ENCODE results near the gene SARNP. TPM values are rescaled to one million over a fixed set of nuclear protein-coding genes. Genes with fewer than 3 reads are reported as not detected.
A peak's percentile ranks its signal among the peaks of the same experiment; 100 is the strongest.

Gene SARNP
- total RNA-seq, 1 donor from 2014 or later = 75.1 TPM

GRCh38 chr12:55743406-55744339 is 73.9 kb downstream of the SARNP start:
- intact Hi-C loops (cut with micrococcal nuclease) = loop anchor here (1.0 to 2.0 kb wide), 5 partner anchors 15 to 197 kb away; partner anchors contain the start of genes CD63 and SARNP
- Mint-ChIP-seq H3K27ac (peak overlapping the region; percentile 19), H3K4me3 (peak overlapping the region; percentile 92), H3K9me3 (no peaks in the 10 kb centered on the region), H3K36me3 (ENCODE audit: low read depth) (peaks cover 12% of the 10 kb centered on the region), H3K27me3 (ENCODE audit: insufficient read depth) (peaks cover 3% of the 10 kb centered on the region), H3K4me1 (ENCODE audit: low read depth) (peaks cover 46% of the 10 kb centered on the region)
- DNase-seq (ENCODE audit: low spot score) = peak; percentile 36

DNA sequence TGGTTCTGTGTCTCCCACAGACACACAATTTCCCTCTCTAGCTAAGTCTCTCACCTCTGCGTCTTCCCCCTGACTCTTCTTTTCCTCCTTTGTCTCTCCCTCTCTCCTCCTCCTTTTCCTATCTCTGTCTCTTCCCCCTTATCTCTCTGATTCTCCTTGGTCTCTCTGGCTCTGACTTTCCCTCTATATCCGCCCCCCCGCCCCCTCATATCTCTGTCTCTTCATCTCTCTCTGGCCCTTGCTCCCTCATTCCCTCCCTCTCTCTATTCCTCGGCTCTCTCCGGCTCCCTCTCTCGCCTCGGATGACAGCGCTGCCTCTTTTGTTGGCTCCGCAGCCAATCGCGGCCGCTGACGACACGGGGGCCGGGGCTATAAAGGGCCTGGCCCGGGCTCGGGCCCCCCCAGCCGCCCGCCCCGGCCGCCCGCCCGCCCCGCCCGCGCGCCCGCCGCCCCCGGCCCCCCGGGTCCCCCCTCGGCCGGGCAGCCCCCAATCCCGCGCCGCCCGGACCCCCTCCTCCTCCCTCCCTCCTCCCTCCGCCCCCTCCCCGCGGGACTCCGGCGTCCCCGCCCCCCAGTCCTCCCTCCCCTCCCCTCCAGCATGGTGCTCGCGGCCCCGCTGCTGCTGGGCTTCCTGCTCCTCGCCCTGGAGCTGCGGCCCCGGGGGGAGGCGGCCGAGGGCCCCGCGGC is 74.7 kb downstream of the SARNP start, which contains the start of gene GDF11:
GDF11 (plus strand) TSS at position 404 of the 687 bp plus-strand sequence; CDS start at position 599, 195 bp downstream.
- H3K9me3 Mint-ChIP-seq = no peaks in the 10 kb centered on the region

GRCh38 chr12:55741931-55742680 is 75.4 kb downstream of the SARNP start:
- DNase-seq (ENCODE audit: low spot score) = no peak
- no peaks in the 10 kb centered on the region for H3K9me3 Mint-ChIP-seq
- peaks cover 3% of the 10 kb centered on the region for H3K36me3 Mint-ChIP-seq (ENCODE audit: low read depth)
- intact Hi-C loops (cut with micrococcal nuclease) = loop anchor here (2.0 kb wide), 1 partner anchor 13 kb away; the partner anchor contains the start of gene CD63
- H3K27me3 Mint-ChIP-seq (ENCODE audit: insufficient read depth) = peaks cover 3% of the 10 kb centered on the region
- peak overlapping the region; percentile 85 for H3K4me3 Mint-ChIP-seq
- H3K27ac Mint-ChIP-seq = peak overlapping the region; percentile 60
- peaks cover 61% of the 10 kb centered on the region for H3K4me1 Mint-ChIP-seq (ENCODE audit: low read depth)

More for the DNA sequence above, 74.7 kb downstream of the SARNP start, which contains the start of gene GDF11:
- intact Hi-C loops (cut with micrococcal nuclease) = loop anchor here (1.0 to 2.0 kb wide), 5 partner anchors 14 to 197 kb away; partner anchors contain the start of genes CD63 and SARNP
- Mint-ChIP-seq H3K36me3 (ENCODE audit: low read depth) (peaks cover 8% of the 10 kb centered on the region), H3K4me1 (ENCODE audit: low read depth) (peaks cover 53% of the 10 kb centered on the region), H3K4me3 (peak within 1 kb of the TSS; percentile 92), H3K27ac (peak within 1 kb of the TSS; percentile 60), H3K27me3 (ENCODE audit: insufficient read depth) (peaks cover 3% of the 10 kb centered on the region)
- DNase-seq (ENCODE audit: low spot score) = peak; percentile 73

DNA sequence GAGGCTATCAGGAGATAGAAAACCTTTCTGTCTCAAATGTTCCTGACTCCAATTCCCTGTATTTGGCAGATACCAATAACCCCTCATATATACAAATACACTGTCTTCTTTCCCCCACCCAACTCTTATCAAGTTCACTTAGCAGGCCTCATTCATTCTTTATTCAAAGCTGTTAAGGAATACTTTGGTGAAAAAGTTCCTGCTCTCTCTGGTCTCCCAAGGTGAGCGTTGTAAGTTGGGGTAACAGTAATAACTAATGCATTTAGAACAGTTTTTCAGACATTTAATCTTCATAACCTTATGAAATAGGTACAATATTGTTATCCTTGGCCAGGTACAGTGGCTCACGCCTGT is 78.5 kb downstream of the SARNP start:
- Mint-ChIP-seq H3K4me1 (ENCODE audit: low read depth) (peaks cover 47% of the 10 kb centered on the region), H3K36me3 (ENCODE audit: low read depth) (no peaks in the 10 kb centered on the region), H3K27me3 (ENCODE audit: insufficient read depth) (peaks cover 3% of the 10 kb centered on the region), H3K27ac (no peak overlapping the region), H3K4me3 (peak overlapping the region; percentile 79), H3K9me3 (no peaks in the 10 kb centered on the region)
- DNase-seq (ENCODE audit: low spot score) = no peak
- intact Hi-C loops (cut with micrococcal nuclease) = loop anchor here (1.0 to 2.0 kb wide), 5 partner anchors 58 to 484 kb away; partner anchors contain the start of genes SMARCC2 and ZC3H10

DNA sequence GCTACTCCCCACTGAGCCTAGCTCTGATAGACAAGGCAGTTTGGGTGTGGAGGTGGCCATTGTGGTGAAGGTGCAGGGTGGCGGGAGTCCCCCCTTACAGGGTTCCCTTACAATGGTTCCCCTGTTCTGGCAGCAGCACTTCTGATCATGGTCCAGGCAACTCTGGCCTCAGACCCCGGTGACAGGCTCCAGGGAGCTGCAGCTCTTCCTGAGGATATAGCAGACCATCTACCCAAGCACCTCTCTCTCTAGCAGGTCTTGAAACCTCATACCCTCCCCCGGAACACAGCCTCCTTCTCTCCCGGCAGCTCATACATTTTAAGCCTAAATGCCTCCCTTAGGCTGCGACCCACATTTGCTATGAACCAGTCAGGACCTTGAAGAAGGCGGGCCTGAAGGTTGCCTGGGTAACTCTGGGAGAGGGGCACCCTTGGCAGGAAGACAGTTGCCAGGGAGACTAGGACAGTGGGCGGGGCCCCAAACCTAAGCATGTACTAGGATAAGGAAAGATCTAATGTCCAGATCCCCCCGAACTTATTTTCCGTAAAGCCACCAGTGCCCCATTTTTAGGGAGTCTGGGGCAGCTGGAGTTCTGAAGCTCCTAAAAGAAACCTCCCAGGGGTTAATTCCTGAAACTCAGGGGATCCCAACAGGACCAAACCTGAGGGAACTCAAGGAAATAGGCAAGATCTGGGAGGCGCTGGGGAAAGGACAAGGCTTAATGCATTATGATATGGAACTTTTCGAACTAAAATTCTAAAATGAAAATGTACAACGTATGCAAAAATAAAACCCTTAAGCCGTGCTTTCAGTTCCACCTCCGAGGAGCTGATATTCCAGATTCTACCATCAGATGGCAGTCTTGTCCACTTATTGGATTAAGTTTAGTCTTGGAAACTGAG is 79.2 kb downstream of the SARNP start:
- DNase-seq (ENCODE audit: low spot score) = peak; percentile 73
- no peaks in the 10 kb centered on the region for H3K36me3 Mint-ChIP-seq (ENCODE audit: low read depth)
- peak overlapping the region; percentile 73 for H3K27ac Mint-ChIP-seq
- intact Hi-C loops (cut with micrococcal nuclease) = loop anchor here (1.0 to 2.0 kb wide), 12 partner anchors 9 to 484 kb away; partner anchors contain the start of genes CD63, DNAJC14, PA2G4 and RPS26
- peak overlapping the region; percentile 79 for H3K4me3 Mint-ChIP-seq
- no peaks in the 10 kb centered on the region for H3K9me3 Mint-ChIP-seq
- H3K27me3 Mint-ChIP-seq (ENCODE audit: insufficient read depth) = peaks cover 3% of the 10 kb centered on the region
- H3K4me1 Mint-ChIP-seq (ENCODE audit: low read depth) = peaks cover 44% of the 10 kb centered on the region

DNA sequence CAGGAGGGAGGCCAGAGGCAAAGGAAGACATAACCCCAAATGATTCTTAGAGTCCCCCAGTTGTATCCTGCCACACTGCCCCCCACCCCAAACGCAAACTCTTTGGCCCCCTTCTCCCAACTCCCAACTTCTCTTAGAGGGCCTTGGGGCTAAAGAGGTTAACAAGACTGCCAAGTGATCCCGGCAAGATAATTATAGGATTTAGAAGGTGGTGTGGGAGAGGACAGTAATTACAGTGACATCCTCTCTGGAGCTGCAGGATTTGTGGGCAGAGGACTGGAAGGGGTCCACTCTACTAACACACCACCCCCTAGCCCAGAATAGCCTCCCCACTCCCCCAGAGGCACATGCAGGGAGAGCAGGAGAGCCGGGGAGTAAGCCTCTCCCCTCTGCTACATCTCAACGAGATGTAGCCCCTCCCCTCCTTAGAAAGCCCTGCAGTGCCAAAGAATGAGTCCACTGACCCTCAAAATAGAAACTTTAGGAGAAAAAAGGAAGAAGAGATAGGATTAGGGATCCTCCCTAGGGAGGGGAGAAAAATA is 79.9 kb downstream of the SARNP start:
- Mint-ChIP-seq H3K9me3 (no peaks in the 10 kb centered on the region), H3K27ac (peak overlapping the region; percentile 77), H3K4me1 (ENCODE audit: low read depth) (peaks cover 41% of the 10 kb centered on the region), H3K27me3 (ENCODE audit: insufficient read depth) (peaks cover 3% of the 10 kb centered on the region), H3K36me3 (ENCODE audit: low read depth) (no peaks in the 10 kb centered on the region), H3K4me3 (peak overlapping the region; percentile 79)
- intact Hi-C loops (cut with micrococcal nuclease) = loop anchor here (1.0 to 2.0 kb wide), 13 partner anchors 8 to 548 kb away; partner anchors contain the start of genes CD63, DNAJC14, PA2G4 and RPS26
- DNase-seq (ENCODE audit: low spot score) = no peak

DNA sequence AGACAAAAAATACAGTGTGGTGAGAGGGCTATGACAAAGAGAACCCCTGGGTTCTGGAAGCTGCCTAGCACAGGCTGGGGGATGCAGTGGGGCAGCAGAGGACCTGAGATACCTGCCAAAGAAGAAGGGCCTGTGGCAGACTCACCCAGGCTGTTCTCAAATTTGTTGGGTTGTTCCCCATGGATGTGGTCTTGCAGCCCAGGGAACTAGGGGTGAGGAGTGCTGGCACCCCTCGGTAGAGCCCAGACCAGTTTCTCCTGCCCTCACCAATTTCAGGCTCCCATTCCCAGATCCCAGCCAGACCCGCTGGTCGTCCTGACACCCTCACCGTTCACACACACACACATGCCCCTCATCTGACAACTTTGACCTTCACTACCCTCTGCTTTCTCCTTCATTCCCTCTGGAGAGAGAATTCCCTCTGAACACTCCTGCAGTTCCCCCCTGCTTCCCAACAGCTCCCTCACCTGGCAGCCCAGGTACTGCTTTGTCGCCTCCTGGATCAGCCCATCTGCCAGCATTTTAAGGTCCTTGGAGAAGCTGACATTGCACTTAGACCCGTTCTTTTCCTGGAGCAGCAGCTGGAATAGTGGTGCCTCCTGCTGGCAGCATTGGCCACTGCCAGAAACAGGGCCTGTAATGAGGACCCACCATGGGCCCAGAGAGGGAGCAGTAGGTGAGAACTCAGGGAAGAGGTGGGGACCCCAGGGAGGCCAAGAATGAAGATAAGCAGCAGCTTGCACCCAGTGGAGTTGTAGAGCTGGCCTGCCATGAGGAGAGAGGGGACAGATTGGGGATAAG is 80.5 kb downstream of the SARNP start:
- H3K36me3 Mint-ChIP-seq (ENCODE audit: low read depth) = no peaks in the 10 kb centered on the region
- H3K9me3 Mint-ChIP-seq = no peaks in the 10 kb centered on the region
- intact Hi-C loops (cut with micrococcal nuclease) = loop anchor here (1.0 kb wide), 3 partner anchors 13 to 548 kb away; no protein-coding TSS in a partner anchor
- H3K27me3 Mint-ChIP-seq (ENCODE audit: insufficient read depth) = peaks cover 3% of the 10 kb centered on the region
- H3K4me3 Mint-ChIP-seq = peak overlapping the region; percentile 79
- H3K27ac Mint-ChIP-seq = peak overlapping the region; percentile 61
- DNase-seq (ENCODE audit: low spot score) = peak; percentile 43
- H3K4me1 Mint-ChIP-seq (ENCODE audit: low read depth) = peaks cover 35% of the 10 kb centered on the region

- no peak for DNase-seq (ENCODE audit: low spot score)
- Mint-ChIP-seq H3K36me3 (ENCODE audit: low read depth) (no peaks in the 10 kb centered on the region), H3K27ac (no peak overlapping the region), H3K4me3 (no peak overlapping the region), H3K27me3 (ENCODE audit: insufficient read depth) (no peaks in the 10 kb centered on the region), H3K9me3 (no peaks in the 10 kb centered on the region), H3K4me1 (ENCODE audit: low read depth) (peaks cover 29% of the 10 kb centered on the region)
- intact Hi-C loops (cut with micrococcal nuclease) = no loop called here
Observed at GRCh38 chr12:55736076-55736475, 81.4 kb downstream of the SARNP start.

DNA sequence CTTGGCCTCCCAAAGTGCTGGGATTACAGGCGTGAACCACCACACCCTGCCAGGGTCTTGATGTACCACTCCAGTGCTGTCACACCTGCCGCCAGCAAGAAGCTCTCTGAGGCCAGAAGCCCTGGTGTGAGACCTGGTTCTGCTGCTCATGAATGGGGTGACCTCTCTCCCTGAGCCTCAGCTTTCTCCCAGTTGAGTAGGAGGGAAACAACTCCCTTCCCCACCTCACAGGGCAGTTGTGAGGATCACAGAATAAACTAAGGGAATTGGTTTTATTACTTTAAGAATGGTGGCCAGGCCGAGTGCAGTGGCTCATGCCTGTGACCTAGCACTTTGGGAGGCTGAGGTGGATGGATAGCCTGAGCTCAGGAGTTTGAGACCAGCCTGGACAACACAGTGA is 82.9 kb downstream of the SARNP start:
- Mint-ChIP-seq H3K36me3 (ENCODE audit: low read depth) (no peaks in the 10 kb centered on the region), H3K27me3 (ENCODE audit: insufficient read depth) (no peaks in the 10 kb centered on the region), H3K9me3 (no peaks in the 10 kb centered on the region), H3K4me1 (ENCODE audit: low read depth) (peaks cover 37% of the 10 kb centered on the region), H3K4me3 (no peak overlapping the region), H3K27ac (no peak overlapping the region)
- no peak for DNase-seq (ENCODE audit: low spot score)
- intact Hi-C loops (cut with micrococcal nuclease) = no loop called here

DNA sequence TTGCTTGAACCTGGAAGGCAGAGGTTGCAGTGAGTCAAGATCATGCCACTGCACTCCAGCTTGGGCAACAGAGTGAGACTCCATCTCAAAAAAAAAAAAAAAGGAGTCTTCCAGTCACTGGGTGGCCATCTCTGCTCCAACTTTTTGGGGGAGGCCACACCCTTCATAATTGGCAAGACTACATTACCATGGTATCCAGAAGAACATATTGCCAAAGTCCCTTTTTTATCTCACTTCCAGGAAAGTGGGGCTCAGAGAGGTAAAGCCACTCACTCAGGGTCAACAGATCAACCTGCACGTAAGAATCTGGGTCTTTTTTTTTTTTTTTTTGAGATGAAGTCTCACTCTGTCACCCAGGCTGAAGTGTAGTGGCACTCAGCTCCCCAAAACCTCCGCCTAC is 83.7 kb downstream of the SARNP start:
- intact Hi-C loops (cut with micrococcal nuclease) = no loop called here
- Mint-ChIP-seq H3K9me3 (no peaks in the 10 kb centered on the region), H3K4me1 (ENCODE audit: low read depth) (peaks cover 40% of the 10 kb centered on the region), H3K36me3 (ENCODE audit: low read depth) (no peaks in the 10 kb centered on the region), H3K4me3 (no peak overlapping the region), H3K27ac (no peak overlapping the region), H3K27me3 (ENCODE audit: insufficient read depth) (no peaks in the 10 kb centered on the region)
- no peak for DNase-seq (ENCODE audit: low spot score)

Measured in activated T-helper 1 cell treated with anti-CD3 and anti-CD28 coated beads, Interleukin-12 subunit alpha, Interleukin-12 subunit beta, Interleukin-2, Interleukin-4 antibody, amounts not matched to agents 30 ng/mL and 10 ng/mL and 1 ng/mL, durations not matched to agents 14 hours and 24 hours and 36 hours (primary cell).